ENCODE measurements around the gene LDLRAD4. TPM values are rescaled to one million over a fixed set of nuclear protein-coding genes. Genes with fewer than 3 reads are reported as not detected.

LDLRAD4 gene
- total and polyA plus RNA-seq, 2 experiments from 2014 or later, result 0.73 to 1.9 TPM

DNA sequence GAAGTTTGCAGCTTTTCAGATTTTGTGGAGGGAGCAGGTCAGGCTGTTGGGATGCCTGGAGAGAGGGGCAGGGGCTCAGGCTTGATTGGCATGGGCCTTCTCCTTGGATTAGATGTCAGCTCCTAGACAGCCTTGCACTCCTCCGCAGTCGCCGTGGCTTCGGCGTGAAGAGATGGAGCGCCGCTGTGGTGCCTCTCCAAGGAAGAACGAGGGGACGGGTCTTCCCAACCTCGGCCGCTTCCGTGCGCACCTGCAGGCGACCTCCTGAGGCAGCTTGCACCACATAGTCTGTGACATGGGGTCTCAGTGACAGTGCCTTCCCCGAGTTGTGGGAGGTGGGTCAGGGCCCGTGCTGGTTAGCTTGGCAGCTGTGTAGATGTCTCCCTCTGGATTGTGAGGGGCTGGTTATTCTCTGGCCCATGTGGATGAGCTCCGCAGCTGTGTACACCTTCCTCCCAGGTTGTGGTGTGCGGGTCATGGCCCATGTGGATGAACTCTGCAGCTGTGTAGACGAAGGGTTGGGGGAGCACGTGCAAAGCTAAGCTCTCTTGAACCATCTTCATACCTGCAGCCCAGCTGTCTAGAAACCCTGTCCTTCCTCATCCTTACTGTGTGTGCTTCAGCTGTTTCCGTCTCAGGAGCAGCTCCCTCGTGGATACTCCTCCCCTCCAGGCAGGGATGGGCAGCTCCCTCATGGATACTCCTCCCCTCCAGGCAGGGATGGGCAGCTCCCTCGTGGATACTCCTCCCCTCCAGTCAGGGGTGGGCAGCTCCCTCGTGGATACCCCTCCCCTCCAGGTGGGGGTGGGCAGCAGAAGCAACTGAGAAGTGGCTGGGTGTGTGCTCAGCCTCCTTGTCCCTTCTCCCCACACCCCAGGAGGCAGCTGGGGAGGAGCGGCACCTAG lies 170.3 kb downstream of the LDLRAD4 start:
- no peaks in the 10 kb centered on the region for H3K79me2 ChIP-seq (replicated peaks; ENCODE audit: insufficient read depth)
- no peak for DNase-seq (ENCODE audit: low spot score)
- peak; percentile 66 for ATAC-seq
- H3K4me3 Mint-ChIP-seq, result no peak overlapping the region
- no peak overlapping the region for H3K4me2 ChIP-seq
- no peaks in the 10 kb centered on the region for H3K9me2 ChIP-seq (ENCODE audit: insufficient read depth)
- H3K4me3 ChIP-seq, result no peak overlapping the region
- H3K27me3 Mint-ChIP-seq (ENCODE audit: insufficient read depth, low read depth, poor library complexity), result peaks cover 5% of the 10 kb centered on the region
- no peaks in the 10 kb centered on the region for H3K36me3 ChIP-seq (ENCODE audit: insufficient read depth)
- no peak overlapping the region for H3K27ac ChIP-seq (ENCODE audit: low read depth)
- no peaks in the 10 kb centered on the region for H3F3A ChIP-seq (replicated peaks; ENCODE audit: low read depth)
- H3K4me1 Mint-ChIP-seq, result no peaks in the 10 kb centered on the region
- no peak overlapping the region for H3K27ac Mint-ChIP-seq
- H3K4me1 ChIP-seq (ENCODE audit: insufficient read depth), result no peaks in the 10 kb centered on the region
- TF ChIP-seq, protein P1, sequence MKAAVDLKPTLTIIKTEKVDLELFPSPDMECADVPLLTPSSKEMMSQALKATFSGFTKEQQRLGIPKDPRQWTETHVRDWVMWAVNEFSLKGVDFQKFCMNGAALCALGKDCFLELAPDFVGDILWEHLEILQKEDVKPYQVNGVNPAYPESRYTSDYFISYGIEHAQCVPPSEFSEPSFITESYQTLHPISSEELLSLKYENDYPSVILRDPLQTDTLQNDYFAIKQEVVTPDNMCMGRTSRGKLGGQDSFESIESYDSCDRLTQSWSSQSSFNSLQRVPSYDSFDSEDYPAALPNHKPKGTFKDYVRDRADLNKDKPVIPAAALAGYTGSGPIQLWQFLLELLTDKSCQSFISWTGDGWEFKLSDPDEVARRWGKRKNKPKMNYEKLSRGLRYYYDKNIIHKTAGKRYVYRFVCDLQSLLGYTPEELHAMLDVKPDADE (IDR thresholded peaks at IDR 0.05), result no peak
- TF ChIP-seq CREB1 (CRISPR knock-in tag; IDR thresholded peaks at IDR 0.05; ENCODE audit: low read depth), result no peak
- TF ChIP-seq EZH2 (IDR thresholded peaks at IDR 0.05; ENCODE audit: low read depth, unreplicated experiment), result no peak
- no peak for TF ChIP-seq EZH2phosphoT487 (IDR thresholded peaks at IDR 0.05; ENCODE audit: unreplicated experiment)
- no peak for TF ChIP-seq NANOG (IDR thresholded peaks at IDR 0.05; ENCODE audit: borderline replicate concordance)
- no peak for TF ChIP-seq POLR2AphosphoS5 (IDR thresholded peaks at IDR 0.05; ENCODE audit: low read depth)
- TF ChIP-seq STAT1 (IDR thresholded peaks at IDR 0.05; ENCODE audit: unreplicated experiment), result no peak
- TF ChIP-seq, protein P2, sequence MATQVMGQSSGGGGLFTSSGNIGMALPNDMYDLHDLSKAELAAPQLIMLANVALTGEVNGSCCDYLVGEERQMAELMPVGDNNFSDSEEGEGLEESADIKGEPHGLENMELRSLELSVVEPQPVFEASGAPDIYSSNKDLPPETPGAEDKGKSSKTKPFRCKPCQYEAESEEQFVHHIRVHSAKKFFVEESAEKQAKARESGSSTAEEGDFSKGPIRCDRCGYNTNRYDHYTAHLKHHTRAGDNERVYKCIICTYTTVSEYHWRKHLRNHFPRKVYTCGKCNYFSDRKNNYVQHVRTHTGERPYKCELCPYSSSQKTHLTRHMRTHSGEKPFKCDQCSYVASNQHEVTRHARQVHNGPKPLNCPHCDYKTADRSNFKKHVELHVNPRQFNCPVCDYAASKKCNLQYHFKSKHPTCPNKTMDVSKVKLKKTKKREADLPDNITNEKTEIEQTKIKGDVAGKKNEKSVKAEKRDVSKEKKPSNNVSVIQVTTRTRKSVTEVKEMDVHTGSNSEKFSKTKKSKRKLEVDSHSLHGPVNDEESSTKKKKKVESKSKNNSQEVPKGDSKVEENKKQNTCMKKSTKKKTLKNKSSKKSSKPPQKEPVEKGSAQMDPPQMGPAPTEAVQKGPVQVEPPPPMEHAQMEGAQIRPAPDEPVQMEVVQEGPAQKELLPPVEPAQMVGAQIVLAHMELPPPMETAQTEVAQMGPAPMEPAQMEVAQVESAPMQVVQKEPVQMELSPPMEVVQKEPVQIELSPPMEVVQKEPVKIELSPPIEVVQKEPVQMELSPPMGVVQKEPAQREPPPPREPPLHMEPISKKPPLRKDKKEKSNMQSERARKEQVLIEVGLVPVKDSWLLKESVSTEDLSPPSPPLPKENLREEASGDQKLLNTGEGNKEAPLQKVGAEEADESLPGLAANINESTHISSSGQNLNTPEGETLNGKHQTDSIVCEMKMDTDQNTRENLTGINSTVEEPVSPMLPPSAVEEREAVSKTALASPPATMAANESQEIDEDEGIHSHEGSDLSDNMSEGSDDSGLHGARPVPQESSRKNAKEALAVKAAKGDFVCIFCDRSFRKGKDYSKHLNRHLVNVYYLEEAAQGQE (IDR thresholded peaks at IDR 0.05; ENCODE audit: unreplicated experiment), result no peak
- TF ChIP-seq, protein P3, sequence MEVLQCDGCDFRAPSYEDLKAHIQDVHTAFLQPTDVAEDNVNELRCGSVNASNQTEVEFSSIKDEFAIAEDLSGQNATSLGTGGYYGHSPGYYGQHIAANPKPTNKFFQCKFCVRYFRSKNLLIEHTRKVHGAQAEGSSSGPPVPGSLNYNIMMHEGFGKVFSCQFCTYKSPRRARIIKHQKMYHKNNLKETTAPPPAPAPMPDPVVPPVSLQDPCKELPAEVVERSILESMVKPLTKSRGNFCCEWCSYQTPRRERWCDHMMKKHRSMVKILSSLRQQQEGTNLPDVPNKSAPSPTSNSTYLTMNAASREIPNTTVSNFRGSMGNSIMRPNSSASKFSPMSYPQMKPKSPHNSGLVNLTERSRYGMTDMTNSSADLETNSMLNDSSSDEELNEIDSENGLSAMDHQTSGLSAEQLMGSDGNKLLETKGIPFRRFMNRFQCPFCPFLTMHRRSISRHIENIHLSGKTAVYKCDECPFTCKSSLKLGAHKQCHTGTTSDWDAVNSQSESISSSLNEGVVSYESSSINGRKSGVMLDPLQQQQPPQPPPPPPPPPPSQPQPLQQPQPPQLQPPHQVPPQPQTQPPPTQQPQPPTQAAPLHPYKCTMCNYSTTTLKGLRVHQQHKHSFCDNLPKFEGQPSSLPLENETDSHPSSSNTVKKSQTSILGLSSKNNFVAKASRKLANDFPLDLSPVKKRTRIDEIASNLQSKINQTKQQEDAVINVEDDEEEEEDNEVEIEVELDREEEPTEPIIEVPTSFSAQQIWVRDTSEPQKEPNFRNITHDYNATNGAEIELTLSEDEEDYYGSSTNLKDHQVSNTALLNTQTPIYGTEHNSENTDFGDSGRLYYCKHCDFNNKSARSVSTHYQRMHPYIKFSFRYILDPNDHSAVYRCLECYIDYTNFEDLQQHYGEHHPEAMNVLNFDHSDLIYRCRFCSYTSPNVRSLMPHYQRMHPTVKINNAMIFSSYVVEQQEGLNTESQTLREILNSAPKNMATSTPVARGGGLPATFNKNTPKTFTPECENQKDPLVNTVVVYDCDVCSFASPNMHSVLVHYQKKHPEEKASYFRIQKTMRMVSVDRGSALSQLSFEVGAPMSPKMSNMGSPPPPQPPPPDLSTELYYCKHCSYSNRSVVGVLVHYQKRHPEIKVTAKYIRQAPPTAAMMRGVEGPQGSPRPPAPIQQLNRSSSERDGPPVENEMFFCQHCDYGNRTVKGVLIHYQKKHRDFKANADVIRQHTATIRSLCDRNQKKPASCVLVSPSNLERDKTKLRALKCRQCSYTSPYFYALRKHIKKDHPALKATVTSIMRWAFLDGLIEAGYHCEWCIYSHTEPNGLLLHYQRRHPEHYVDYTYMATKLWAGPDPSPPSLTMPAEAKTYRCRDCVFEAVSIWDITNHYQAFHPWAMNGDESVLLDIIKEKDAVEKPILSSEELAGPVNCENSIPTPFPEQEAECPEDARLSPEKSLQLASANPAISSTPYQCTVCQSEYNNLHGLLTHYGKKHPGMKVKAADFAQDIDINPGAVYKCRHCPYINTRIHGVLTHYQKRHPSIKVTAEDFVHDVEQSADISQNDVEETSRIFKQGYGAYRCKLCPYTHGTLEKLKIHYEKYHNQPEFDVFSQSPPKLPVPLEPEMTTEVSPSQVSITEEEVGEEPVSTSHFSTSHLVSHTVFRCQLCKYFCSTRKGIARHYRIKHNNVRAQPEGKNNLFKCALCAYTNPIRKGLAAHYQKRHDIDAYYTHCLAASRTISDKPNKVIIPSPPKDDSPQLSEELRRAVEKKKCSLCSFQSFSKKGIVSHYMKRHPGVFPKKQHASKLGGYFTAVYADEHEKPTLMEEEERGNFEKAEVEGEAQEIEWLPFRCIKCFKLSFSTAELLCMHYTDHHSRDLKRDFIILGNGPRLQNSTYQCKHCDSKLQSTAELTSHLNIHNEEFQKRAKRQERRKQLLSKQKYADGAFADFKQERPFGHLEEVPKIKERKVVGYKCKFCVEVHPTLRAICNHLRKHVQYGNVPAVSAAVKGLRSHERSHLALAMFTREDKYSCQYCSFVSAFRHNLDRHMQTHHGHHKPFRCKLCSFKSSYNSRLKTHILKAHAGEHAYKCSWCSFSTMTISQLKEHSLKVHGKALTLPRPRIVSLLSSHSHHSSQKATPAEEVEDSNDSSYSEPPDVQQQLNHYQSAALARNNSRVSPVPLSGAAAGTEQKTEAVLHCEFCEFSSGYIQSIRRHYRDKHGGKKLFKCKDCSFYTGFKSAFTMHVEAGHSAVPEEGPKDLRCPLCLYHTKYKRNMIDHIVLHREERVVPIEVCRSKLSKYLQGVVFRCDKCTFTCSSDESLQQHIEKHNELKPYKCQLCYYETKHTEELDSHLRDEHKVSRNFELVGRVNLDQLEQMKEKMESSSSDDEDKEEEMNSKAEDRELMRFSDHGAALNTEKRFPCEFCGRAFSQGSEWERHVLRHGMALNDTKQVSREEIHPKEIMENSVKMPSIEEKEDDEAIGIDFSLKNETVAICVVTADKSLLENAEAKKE (CRISPR knock-in tag; IDR thresholded peaks at IDR 0.05), result no peak
- no peak for TF ChIP-seq ZNF114 (CRISPR knock-in tag; IDR thresholded peaks at IDR 0.05)
- no peak for TF ChIP-seq JUNB (IDR thresholded peaks at IDR 0.05; ENCODE audit: unreplicated experiment)
- TF ChIP-seq, protein P4, sequence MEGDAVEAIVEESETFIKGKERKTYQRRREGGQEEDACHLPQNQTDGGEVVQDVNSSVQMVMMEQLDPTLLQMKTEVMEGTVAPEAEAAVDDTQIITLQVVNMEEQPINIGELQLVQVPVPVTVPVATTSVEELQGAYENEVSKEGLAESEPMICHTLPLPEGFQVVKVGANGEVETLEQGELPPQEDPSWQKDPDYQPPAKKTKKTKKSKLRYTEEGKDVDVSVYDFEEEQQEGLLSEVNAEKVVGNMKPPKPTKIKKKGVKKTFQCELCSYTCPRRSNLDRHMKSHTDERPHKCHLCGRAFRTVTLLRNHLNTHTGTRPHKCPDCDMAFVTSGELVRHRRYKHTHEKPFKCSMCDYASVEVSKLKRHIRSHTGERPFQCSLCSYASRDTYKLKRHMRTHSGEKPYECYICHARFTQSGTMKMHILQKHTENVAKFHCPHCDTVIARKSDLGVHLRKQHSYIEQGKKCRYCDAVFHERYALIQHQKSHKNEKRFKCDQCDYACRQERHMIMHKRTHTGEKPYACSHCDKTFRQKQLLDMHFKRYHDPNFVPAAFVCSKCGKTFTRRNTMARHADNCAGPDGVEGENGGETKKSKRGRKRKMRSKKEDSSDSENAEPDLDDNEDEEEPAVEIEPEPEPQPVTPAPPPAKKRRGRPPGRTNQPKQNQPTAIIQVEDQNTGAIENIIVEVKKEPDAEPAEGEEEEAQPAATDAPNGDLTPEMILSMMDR (conservative IDR thresholded peaks at IDR 0.05; ENCODE audit: low read depth in 2 of 2), result no peak
- no peak for TF ChIP-seq ZNF331 (CRISPR knock-in tag; IDR thresholded peaks at IDR 0.05; ENCODE audit: low read depth)
- H2AFZ ChIP-seq, result peak overlapping the region; percentile 43; the same call in 1 of the 2 replicates
- no peaks in the 10 kb centered on the region for H3K36me3 Mint-ChIP-seq (ENCODE audit: low read depth)
- no peaks in the 10 kb centered on the region for H3K9me3 Mint-ChIP-seq
- no peaks in the 10 kb centered on the region for H3K27me3 ChIP-seq (ENCODE audit: insufficient read depth)
- H4K20me1 ChIP-seq (replicated peaks; ENCODE audit: insufficient read depth), result no peaks in the 10 kb centered on the region

Measured in GM23338 (cell line).